GM23338 (cell line): ENCODE data around the gene SLC23A1.

Source experiments
- CREB1 ChIP-seq: fragments of 250-450 bp; sonication (Bioruptor Pico); IDR thresholded peaks from 2 replicates; pipeline ENCODE4 v1.5.0; 2020; ENCODE audit warnings: low read depth, mild to moderate bottlenecking, moderate library complexity
- EZH2 ChIP-seq: fragments of 200-600 bp; sonication (generic); IDR thresholded peaks from one replicate; pipeline ENCODE4 v1.8.0; 2017; ENCODE audit warnings: antibody characterized with exemption, mild to moderate bottlenecking, low read depth; ENCODE audit not compliant: unreplicated experiment
- EZH2phosphoT487 ChIP-seq: fragments of 200-600 bp; sonication (generic); IDR thresholded peaks from one replicate; pipeline ENCODE4 v1.8.1; 2018; ENCODE audit warnings: antibody characterized with exemption; ENCODE audit not compliant: unreplicated experiment
- JUNB ChIP-seq: IDR thresholded peaks from one replicate; pipeline ENCODE4 v1.6.1; 2016; ENCODE audit warnings: antibody characterized with exemption; ENCODE audit not compliant: unreplicated experiment
- NANOG ChIP-seq: IDR thresholded peaks from 2 replicates; pipeline ENCODE4 v1.6.1; 2016; ENCODE audit warnings: antibody characterized with exemption, borderline replicate concordance
- POLR2AphosphoS5 ChIP-seq: IDR thresholded peaks from 2 replicates; pipeline ENCODE4 v1.6.1; 2016; ENCODE audit warnings: antibody characterized with exemption, low read depth
- REST ChIP-seq: IDR thresholded peaks from one replicate; pipeline ENCODE4 v1.6.1; 2018; ENCODE audit warnings: antibody characterized with exemption; ENCODE audit not compliant: unreplicated experiment
- STAT1 ChIP-seq: IDR thresholded peaks from one replicate; pipeline ENCODE4 v1.6.1; 2016; ENCODE audit warnings: antibody characterized with exemption; ENCODE audit not compliant: unreplicated experiment
- TF ChIP-seq, protein P1 (sequence below), 2 experiments: fragments of 200-600 bp in 1 of 2; sonication (generic) in 1 of 2; conservative IDR thresholded peaks; 2 replicates each; pipeline versions ENCODE4 v1.5.1 to v1.6.1; 2016 to 2017; ENCODE audit warnings: antibody characterized with exemption in 2 of 2, low read depth in 2 of 2, mild to moderate bottlenecking in 2 of 2, moderate library complexity in 1 of 2

- TF ChIP-seq, protein P1, sequence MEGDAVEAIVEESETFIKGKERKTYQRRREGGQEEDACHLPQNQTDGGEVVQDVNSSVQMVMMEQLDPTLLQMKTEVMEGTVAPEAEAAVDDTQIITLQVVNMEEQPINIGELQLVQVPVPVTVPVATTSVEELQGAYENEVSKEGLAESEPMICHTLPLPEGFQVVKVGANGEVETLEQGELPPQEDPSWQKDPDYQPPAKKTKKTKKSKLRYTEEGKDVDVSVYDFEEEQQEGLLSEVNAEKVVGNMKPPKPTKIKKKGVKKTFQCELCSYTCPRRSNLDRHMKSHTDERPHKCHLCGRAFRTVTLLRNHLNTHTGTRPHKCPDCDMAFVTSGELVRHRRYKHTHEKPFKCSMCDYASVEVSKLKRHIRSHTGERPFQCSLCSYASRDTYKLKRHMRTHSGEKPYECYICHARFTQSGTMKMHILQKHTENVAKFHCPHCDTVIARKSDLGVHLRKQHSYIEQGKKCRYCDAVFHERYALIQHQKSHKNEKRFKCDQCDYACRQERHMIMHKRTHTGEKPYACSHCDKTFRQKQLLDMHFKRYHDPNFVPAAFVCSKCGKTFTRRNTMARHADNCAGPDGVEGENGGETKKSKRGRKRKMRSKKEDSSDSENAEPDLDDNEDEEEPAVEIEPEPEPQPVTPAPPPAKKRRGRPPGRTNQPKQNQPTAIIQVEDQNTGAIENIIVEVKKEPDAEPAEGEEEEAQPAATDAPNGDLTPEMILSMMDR (conservative IDR thresholded peaks at IDR 0.05; ENCODE audit: low read depth in 2 of 2) = no peak
- TF ChIP-seq CREB1 (CRISPR knock-in tag) = no peak
- TF ChIP-seq POLR2AphosphoS5 = no peak
- TF ChIP-seq REST = no peak
- TF ChIP-seq EZH2phosphoT487 = no peak
- no peak for TF ChIP-seq EZH2
- TF ChIP-seq STAT1 = no peak
- no peak for TF ChIP-seq NANOG
- no peak for TF ChIP-seq JUNB
Observed at GRCh38 chr5:139381837-139382761, 998 bp downstream of the SLC23A1 start.
